Measurements from ENCODE around the gene ARRDC2. TPM values are rescaled to one million over a fixed set of nuclear protein-coding genes. Genes with fewer than 3 reads are reported as not detected.
A peak's percentile ranks its signal among the peaks of the same experiment; 100 is the strongest.
"Not testable (repeated sequence)": the region's sequence is repeated elsewhere in the genome, so short reads cannot be mapped to it uniquely, and the experiment has no call there.

ARRDC2 gene
- total RNA-seq, 1 experiment from 2014 or later = 21.4 TPM

DNA sequence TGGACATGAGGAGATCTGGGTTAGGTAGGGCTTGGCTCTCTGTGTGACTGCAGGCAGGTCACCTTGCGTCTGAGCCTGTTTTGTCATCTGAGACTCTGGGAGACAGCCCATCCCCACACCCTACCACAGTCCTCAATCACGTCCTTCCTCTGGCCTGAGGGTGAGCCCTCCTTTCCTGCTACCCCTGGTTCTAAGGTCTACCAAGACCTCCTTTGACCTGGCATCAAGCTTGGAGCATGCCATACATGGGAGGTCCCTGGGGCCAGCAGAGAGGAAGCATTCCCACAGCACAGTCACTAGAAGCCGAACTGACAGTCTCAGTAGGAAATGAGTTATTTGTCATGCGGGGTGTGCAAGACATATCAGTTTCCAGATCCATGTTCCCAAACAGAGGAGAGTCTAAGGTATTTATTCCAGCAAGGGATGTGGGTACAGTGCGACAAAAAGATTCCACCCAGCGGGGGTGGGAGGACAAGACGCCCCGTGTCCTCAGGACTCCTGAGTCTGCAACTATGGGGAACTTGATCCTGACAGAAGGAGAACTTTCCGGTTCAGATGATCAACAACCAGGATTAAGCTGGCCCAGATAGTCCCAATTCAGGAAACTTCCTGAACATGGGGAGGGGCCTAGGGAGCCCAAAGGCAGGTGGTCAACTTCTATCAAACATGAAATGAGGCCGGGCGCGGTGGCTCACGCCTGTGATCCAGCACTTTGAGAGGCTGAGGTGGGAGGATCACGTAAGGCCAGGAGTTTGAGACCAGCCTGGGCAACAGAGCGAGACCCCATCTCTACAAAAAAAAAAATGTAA, 9.5 kb downstream of the ARRDC2 start:
- Histone ChIP-seq H3K36me3 (peaks cover 20% of the 10 kb centered on the region), H3K4me1 (replicated peaks) (peaks cover 28% of the 10 kb centered on the region), H3K9me3 (replicated peaks) (no peaks in the 10 kb centered on the region), H3K27ac (no peak overlapping the region), H3K4me3 (no peak overlapping the region), H3K27me3 (replicated peaks) (no peaks in the 10 kb centered on the region)
- DNase-seq (ENCODE audit: low read depth in 1 of 2, low spot score in 2 of 2) = no peak

- H3K4me3 ChIP-seq = no peak overlapping the region
- no peaks in the 10 kb centered on the region for H3K27me3 ChIP-seq (replicated peaks)
- peaks cover 31% of the 10 kb centered on the region for H3K4me1 ChIP-seq (replicated peaks)
- DNase-seq (ENCODE audit: low read depth in 1 of 2, low spot score in 2 of 2) = peak; percentile 35 to 70
- H3K36me3 ChIP-seq = peaks cover 3% of the 10 kb centered on the region
- H3K9me3 ChIP-seq (replicated peaks) = no peaks in the 10 kb centered on the region
- no peak overlapping the region for H3K27ac ChIP-seq
These were observed 12.5 kb downstream of the ARRDC2 start for GRCh38 chr19:18020212-18021085.

GRCh38 chr19:18021121-18021755, 13.3 kb downstream of the ARRDC2 start:
- Histone ChIP-seq H3K4me1 (replicated peaks) (peaks cover 31% of the 10 kb centered on the region), H3K27me3 (replicated peaks) (no peaks in the 10 kb centered on the region), H3K36me3 (no peaks in the 10 kb centered on the region), H3K27ac (peak overlapping the region; percentile 68), H3K4me3 (no peak overlapping the region), H3K9me3 (replicated peaks) (no peaks in the 10 kb centered on the region)
- DNase-seq (ENCODE audit: low read depth in 1 of 2, low spot score in 2 of 2) = peak; percentile 91 to 94

- Histone ChIP-seq H3K4me1 (replicated peaks) (peaks cover 31% of the 10 kb centered on the region), H3K27me3 (replicated peaks) (no peaks in the 10 kb centered on the region), H3K9me3 (replicated peaks) (no peaks in the 10 kb centered on the region), H3K4me3 (no peak overlapping the region), H3K36me3 (no peaks in the 10 kb centered on the region), H3K27ac (no peak overlapping the region)
- no peak for DNase-seq (ENCODE audit: low read depth in 1 of 2, low spot score in 2 of 2)
These were observed 15.8 kb downstream of the ARRDC2 start for GRCh38 chr19:18023622-18024251.

DNA sequence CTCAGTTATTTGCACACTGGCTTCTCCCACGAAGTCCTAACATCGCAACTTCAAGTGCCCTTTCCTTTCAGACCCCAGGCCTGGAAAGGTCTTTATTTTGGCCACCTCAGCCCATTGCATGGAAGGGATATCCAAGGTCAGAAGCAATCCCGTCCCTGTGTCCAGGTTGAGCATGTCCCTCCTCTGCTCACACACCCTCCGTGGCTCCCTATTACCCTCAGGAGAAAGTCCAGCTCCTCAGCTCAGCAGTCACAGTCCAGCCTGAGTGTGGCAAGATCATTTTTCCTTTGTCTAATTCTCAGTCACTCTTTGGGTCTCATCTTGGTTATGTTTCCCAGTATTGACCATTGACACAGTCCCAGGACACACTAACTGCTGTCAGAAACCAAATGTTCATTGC, 19.2 kb downstream of the ARRDC2 start:
- Histone ChIP-seq H3K36me3 (no peaks in the 10 kb centered on the region), H3K9me3 (replicated peaks) (no peaks in the 10 kb centered on the region), H3K4me1 (replicated peaks) (peaks cover 14% of the 10 kb centered on the region), H3K27me3 (replicated peaks) (no peaks in the 10 kb centered on the region), H3K4me3 (no peak overlapping the region), H3K27ac (no peak overlapping the region)
- no peak for DNase-seq (ENCODE audit: low read depth in 1 of 2, low spot score in 2 of 2)

GRCh38 chr19:18029617-18030338, 21.8 kb downstream of the ARRDC2 start:
- H3K27ac ChIP-seq = no peak overlapping the region
- no peaks in the 10 kb centered on the region for H3K36me3 ChIP-seq
- DNase-seq (ENCODE audit: low read depth in 1 of 2, low spot score in 2 of 2) = peak; percentile 48 to 76
- no peaks in the 10 kb centered on the region for H3K27me3 ChIP-seq (replicated peaks)
- H3K4me1 ChIP-seq (replicated peaks) = peaks cover 9% of the 10 kb centered on the region
- no peaks in the 10 kb centered on the region for H3K9me3 ChIP-seq (replicated peaks)
- no peak overlapping the region for H3K4me3 ChIP-seq

DNA sequence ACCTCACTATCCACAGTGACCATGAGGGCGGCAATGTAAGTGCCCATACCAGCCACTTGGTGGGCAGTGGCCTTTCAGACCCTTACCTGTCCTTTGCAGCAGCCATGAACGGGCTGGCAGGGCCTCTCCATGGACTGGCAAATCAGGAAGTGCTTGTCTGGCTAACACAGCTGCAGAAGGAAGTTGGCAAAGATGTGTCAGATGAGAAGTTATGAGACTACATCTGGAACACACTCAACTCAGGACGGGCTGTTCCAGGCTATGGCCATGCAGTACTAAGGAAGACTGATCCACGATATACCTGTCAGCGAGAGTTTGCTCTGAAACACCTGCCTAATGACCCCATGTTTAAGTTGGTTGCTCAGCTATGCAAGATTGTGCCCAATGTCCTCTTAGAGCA, 23.4 kb downstream of the ARRDC2 start:
- not testable (repeated sequence) for H3K27me3 ChIP-seq (replicated peaks); H3K9me3 ChIP-seq (replicated peaks); H3K4me3 ChIP-seq; H3K36me3 ChIP-seq; DNase-seq (ENCODE audit: low read depth in 1 of 2, low spot score in 2 of 2); H3K27ac ChIP-seq
- H3K4me1 ChIP-seq (replicated peaks) = peaks cover 20% of the 10 kb centered on the region

DNA sequence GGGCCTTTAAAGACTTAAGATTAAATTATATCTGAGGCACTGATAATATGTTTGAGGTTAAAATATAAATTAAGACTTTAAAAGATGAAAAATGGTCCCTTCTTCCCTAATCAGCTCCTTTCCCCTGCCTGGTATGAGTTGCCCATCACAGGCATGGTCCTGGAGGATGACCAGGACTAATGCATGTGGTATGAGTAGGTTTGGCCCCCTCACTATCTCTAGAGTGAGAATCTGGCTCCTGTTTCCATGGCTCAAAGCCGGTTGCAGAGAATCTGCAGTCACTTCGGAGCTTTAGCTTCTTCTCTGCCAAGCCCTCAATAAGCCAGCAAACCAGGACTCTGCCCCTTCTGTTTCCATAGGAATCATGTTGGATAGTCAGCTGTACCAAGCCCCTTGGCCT, 24.1 kb downstream of the ARRDC2 start:
- not testable (repeated sequence) for DNase-seq (ENCODE audit: low read depth in 1 of 2, low spot score in 2 of 2); H3K4me3 ChIP-seq; H3K27ac ChIP-seq; H3K36me3 ChIP-seq; H3K27me3 ChIP-seq (replicated peaks); H3K9me3 ChIP-seq (replicated peaks)
- H3K4me1 ChIP-seq (replicated peaks) = peaks cover 20% of the 10 kb centered on the region

GRCh38 chr19:18041054-18041453, 33.1 kb downstream of the ARRDC2 start:
- no peaks in the 10 kb centered on the region for H3K9me3 ChIP-seq (replicated peaks)
- no peak for DNase-seq (ENCODE audit: low read depth in 1 of 2, low spot score in 2 of 2)
- no peaks in the 10 kb centered on the region for H3K36me3 ChIP-seq
- H3K4me1 ChIP-seq (replicated peaks) = peaks cover 21% of the 10 kb centered on the region
- H3K4me3 ChIP-seq = no peak overlapping the region
- no peak overlapping the region for H3K27ac ChIP-seq
- H3K27me3 ChIP-seq (replicated peaks) = no peaks in the 10 kb centered on the region

- Histone ChIP-seq H3K27me3 (replicated peaks) (no peaks in the 10 kb centered on the region), H3K4me1 (replicated peaks) (peaks cover 30% of the 10 kb centered on the region), H3K9me3 (replicated peaks) (no peaks in the 10 kb centered on the region), H3K27ac (no peak overlapping the region), H3K36me3 (no peaks in the 10 kb centered on the region), H3K4me3 (no peak overlapping the region)
- no peak for DNase-seq (ENCODE audit: low read depth in 1 of 2, low spot score in 2 of 2)
These were observed 35.7 kb downstream of the ARRDC2 start for GRCh38 chr19:18043676-18044075.

DNA sequence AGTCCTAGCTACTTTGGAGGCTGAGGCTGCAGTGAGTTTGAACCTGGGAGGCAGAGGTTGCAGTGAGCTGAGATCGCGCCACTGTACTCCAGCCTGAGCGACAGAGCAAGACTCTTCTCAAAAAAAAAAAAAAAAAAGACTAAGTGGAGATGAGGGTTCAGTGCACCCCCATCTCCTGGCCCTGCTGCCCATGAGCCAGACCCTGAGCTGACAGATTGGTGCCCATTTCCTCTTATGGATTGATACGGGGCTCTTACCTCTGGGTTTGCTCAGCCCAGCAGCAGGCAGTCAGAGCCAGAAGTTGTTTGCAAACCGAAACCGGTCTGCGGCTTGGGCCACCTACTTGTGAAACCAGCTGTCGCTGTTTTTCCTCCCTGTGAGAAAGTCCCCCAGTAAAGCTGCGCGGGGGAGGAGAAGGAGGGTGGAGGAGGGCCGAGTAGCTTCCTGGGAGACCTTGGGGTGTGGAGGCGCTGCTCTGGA, 36.9 kb downstream of the ARRDC2 start:
- DNase-seq (ENCODE audit: low read depth in 1 of 2, low spot score in 2 of 2) = peak; percentile 84 to 87
- H3K4me1 ChIP-seq (replicated peaks) = peaks cover 30% of the 10 kb centered on the region
- peak overlapping the region; percentile 29 for H3K27ac ChIP-seq
- peak overlapping the region; percentile 17 for H3K4me3 ChIP-seq
- no peaks in the 10 kb centered on the region for H3K27me3 ChIP-seq (replicated peaks)
- H3K36me3 ChIP-seq = no peaks in the 10 kb centered on the region
- H3K9me3 ChIP-seq (replicated peaks) = no peaks in the 10 kb centered on the region

DNA sequence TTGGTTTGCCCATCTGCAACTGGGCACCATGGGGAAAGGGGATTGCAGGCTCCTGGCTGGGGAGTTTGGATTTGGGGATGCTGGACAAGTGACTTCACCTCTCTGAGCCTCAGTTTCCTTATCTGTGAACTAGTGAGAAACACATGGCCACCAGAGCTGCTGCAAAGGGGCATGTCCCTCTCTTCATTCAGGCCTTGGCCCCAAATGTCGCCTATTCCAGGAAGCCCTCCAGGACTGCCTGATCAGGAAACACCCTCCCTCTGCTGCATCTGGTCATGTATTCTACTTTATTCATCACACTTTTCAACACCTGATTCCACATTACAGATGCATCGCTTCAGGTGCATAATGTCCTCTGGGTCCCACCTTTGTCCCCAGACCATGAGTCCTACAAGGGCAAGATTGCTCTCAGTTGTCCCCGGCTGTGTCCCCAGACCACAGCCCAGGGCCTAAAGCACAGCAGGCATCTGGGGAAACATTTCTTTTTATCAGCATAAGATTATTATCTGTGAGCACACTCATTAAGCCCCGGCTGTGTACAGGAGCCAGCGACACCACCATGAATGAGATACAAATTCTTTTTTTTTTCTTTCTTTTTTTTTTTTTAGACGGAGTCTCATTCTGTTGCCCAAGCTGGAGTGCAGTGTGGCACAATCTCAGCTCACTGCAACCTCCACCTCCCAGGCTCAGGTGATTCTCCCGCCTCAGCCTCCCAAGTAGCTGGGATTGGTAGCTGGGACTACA, 37.5 kb downstream of the ARRDC2 start:
- peak overlapping the region; percentile 29 for H3K27ac ChIP-seq
- no peaks in the 10 kb centered on the region for H3K9me3 ChIP-seq (replicated peaks)
- peak overlapping the region; percentile 17 for H3K4me3 ChIP-seq
- no peaks in the 10 kb centered on the region for H3K36me3 ChIP-seq
- no peaks in the 10 kb centered on the region for H3K27me3 ChIP-seq (replicated peaks)
- DNase-seq (ENCODE audit: low read depth in 1 of 2, low spot score in 2 of 2) = no peak
- peaks cover 30% of the 10 kb centered on the region for H3K4me1 ChIP-seq (replicated peaks)

All from SJSA1 (cell line).